ENCODE data around the gene SNTB2.
A peak's percentile ranks its signal among the peaks of the same experiment; 100 is the strongest.
"Not testable (repeated sequence)": the region's sequence is repeated elsewhere in the genome, so short reads cannot be mapped to it uniquely, and the experiment has no call there.

The SNTB2 gene

DNA sequence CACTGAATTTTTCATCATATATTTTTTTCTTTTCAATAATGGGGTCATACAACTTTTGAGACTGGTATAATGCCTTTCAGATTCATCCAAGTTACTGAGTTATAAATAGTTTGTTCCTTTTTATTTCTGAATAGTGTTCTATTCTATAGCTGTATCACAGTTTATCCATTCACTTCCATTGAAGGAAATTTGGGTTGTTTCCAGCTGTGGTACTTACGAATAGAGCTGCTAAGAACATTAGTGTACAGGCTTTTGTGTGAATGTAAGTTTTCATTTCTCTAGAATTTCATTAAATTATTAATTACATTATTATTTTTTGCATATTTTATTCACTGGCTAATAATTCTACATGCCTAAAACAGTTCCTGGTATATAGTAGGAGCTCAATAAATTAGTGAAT is 52.9 kb downstream of the SNTB2 start:
- no peak for DNase-seq

DNA sequence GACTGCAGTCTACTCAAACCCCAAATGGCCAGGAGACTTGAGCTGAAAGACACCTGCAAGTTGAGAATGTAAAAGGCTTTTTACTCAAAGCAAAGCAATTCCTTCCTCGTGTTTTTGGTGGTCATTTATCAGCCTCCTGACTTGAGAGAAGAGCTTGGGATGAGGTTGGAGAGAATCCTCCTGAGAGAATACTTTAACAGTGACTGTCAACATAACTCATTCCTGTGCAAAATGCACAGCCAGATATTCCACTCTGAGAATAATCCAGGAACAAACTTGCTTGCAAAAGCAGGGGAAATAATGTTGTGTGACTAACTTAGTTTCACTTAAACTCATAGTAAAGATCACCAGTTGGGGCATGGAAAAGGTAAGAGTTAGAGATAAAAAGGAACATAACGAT is 53.4 kb downstream of the SNTB2 start:
- DNase-seq: no peak

DNA sequence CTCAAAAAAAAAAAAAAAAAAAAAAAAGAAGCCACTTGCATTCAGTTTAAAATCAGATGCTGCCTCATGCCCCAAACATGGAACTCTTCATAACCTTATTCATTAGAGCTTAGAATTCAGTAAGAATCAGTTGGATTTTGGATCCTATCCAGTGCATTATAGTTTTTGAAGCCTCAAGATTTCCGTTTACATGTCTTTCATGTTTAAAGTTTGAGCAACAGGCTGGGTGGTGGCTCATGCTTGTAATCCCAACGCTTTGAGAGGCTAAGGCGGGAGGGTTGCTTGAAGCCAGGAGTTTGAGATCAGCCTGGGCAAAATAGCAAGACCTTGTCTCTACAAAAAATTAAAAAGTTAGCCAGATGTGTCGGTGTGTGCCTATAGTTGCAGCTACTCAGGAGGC is 55.0 kb downstream of the SNTB2 start:
- no peak for DNase-seq

- DNase-seq: peak in 1 of 2 experiments; percentile 12
Observed at GRCh38 chr16:69243479-69243878, 56.5 kb downstream of the SNTB2 start.

- no peak for DNase-seq
Observed at GRCh38 chr16:69244336-69244735, 57.4 kb downstream of the SNTB2 start.

GRCh38 chr16:69250081-69250480 is 63.1 kb downstream of the SNTB2 start:
- DNase-seq: no peak

DNA sequence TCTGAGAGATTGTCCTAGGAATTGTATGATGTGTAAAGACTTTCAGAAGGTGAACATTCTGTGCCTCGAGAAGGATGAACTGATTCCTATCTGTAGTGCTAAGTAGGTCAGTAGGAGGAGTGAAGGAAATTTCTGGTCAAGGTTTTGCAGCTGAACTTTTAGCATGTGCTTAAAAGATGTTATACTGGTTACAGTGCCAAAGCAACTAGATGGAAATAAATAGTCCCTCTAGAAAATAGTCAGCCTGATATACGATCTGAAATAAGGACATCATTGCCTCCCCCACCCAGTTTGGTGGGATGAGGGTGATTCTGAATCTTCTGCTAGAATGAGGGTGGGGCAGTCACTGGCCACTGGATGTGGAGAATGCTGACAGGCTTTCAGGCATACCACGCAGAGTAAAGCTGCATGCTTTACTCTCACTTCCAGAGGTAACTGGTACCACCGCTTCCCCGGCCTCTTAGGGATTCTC is 66.9 kb downstream of the SNTB2 start:
- DNase-seq: no peak

- not testable (repeated sequence) for DNase-seq
Observed at GRCh38 chr16:69259428-69259764, 72.4 kb downstream of the SNTB2 start.

DNA sequence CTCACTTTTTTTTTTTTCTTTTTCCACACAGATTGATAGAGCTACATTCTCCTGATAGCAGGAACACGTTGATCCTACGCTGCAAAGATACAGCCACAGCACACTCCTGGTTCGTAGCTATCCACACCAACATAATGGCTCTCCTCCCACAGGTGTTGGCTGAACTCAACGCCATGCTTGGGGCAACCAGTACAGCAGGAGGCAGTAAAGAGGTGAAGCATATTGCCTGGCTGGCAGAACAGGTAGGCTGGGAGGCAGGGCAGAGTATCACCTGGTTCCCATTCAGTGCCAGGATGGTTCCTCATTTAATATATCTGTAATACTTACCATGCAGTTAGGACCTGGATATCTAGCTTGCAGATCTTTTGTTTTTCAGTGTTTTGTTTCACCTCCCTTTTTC is 73.1 kb downstream of the SNTB2 start:
- DNase-seq: no peak

DNA sequence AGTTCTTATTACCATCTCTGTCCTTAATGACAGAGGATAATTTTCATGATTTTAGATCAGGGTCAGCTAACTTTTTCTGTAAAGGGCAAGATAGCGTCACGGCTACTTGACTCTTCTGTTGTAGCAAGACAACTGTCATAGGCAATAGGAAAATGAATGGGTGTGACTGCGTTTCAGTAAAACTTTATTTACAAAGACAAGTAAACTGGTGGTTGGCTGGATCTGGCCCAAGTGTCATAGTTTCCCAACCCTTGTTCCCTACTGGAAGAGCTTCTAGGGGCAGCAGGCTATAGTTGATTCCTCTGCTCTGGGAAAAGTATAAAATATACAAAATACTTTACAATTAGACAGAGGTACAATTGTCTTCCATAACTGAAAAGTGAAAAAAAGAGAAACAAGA is 73.5 kb downstream of the SNTB2 start:
- DNase-seq: no peak

- no peak for DNase-seq
Observed at GRCh38 chr16:69266334-69267063, 79.5 kb downstream of the SNTB2 start.

GRCh38 chr16:69267633-69268032 is 80.7 kb downstream of the SNTB2 start:
- DNase-seq: no peak

DNA sequence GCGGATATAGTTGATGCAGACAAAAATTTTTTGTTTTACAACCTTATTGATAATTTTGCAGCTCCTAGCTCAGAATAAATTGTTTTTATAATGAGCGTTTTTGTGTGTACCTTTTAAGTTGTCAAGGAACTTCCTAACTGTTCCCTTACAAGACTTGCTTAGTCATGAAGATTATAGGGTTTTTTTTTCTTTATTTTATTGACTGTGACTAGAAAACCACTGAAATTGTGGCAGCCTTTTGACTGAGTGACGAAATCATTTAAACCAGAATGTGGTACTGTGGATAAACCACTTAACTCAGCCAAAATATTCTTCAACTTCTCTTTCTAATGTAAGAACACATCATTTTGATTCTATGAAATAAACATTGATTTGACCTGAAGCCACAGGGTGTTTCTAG is 83.4 kb downstream of the SNTB2 start:
- no peak for DNase-seq

DNA sequence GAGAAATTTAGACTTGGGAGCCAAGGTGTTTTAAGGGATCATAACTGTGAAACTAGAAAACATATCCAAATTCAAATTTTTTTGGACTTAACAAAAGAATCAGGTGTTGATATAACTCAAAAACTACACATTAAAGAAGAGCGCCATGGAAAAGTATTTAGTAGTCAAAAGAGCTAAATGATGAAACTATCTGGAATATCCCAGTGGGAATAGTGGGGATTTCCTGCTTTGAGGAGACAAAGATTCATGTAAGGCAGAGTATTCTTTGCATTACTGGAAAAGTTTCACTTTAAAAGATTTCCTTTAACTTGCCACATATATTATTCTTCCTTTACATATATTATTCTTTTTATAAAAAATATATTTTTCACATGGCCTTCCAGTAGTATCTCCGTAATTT is 83.9 kb downstream of the SNTB2 start:
- DNase-seq: no peak

GRCh38 chr16:69273009-69273408 is 86.0 kb downstream of the SNTB2 start:
- DNase-seq: no peak

GRCh38 chr16:69274699-69275235 is 87.8 kb downstream of the SNTB2 start:
- no peak for DNase-seq

DNA sequence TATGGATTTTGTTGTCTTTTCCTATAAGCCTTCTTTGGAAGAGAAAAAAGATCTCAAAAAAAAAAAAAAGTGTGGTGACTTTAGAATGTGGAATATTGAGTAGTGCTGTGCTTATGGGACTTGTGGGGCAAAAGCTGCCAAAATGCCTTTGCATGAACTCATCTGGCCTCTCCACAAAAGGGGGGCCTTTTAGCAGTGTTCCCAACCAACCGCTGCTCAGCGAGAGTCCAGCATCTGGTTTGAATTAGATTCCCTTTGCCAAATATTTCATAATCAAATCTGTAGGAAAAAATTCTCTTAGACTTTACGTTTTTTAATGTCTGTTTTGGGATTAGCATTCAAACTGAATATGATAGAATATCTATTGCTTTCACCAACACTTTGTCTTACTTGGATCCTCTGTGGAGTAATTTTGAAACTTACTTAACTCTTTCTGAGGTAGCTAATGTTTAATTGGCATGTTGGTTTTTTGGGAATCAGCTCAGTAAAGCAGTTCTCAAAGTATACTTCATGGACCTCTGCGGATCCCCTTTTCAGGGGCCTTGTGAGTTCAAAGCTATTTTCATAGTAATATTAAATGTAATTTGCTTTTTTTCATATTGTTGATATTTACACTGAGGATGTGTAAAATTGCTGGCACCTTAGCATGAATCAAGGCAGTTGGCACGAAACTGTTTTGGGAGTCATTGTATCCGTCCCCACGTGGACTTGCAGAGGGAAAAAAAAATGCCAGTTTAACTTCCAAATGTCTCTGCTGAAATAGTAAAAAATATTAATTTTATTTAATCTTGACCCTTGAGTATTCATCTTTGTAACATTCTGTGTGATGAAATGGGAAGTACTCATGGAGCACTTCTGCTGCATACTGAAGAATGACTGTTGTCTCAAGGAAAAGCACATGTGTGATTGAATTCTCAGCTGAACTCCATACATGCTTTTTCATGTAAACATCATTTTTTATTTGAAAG is 89.5 kb downstream of the SNTB2 start:
- DNase-seq: no peak

DNA sequence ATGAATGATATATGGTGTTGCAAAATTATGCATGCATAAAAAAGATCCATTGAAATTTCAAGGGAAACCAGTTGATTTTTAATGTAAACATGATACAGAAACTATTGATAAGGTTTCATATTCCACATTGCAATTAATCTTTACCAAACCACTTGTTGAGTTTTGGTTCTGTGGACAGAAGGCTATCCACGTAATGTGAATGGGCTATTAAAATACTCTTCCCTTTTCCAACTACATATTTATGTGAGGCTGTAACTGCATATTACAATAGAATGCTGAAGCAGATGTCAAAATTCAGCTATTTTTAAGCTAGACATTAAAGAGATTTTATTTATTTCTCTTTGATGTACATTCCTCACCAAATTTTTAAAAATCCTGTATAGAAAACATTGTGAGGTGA is 90.4 kb downstream of the SNTB2 start:
- DNase-seq: no peak

DNA sequence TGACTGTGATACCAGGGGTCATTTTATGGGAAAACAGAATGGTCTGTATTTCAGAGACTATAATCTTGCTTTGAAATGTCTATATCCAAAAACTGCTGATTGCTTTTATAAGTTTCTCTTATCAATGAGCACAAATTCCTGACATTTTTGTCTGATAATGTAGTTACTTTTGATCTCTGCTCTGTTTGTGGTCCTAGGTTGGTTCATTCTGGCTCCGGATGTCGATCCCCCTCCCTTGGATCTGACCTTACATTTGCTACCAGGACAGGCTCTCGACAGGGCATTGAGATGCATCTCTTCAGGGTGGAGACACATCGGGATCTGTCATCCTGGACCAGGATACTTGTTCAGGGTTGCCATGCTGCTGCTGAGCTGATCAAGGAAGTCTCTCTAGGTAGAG is 96.9 kb downstream of the SNTB2 start:
- DNase-seq: no peak

GRCh38 chr16:69285240-69285639 is 98.3 kb downstream of the SNTB2 start:
- no peak for DNase-seq

GRCh38 chr16:69286941-69287713 is 100.2 kb downstream of the SNTB2 start:
- DNase-seq: peak; percentile 5 to 66

DNA sequence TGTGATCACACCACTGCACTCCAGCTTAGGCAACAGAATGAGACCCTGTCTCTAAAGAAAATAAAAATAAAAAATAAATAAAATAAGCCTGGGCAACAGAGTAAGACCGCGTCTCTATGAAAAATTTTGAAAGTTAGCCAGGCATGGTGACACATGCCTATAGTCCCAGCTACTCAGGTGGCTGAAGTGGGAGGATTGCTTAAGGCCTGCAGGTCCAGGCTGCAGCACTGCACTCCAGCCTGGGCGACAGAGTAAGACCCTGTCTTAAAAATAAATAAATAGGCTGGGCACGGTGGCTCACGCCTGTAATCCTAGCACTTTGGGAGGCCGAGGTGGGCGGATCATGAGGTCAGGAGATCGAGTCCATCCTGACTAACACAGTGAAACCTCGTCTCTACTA is 104.7 kb downstream of the SNTB2 start:
- DNase-seq: not testable (repeated sequence)

- DNase-seq: no peak
Observed at GRCh38 chr16:69293401-69293800, 106.4 kb downstream of the SNTB2 start.

Data from NCI-H524 (cell line).